ENCODE measurements around the gene LIPT2.

- TF ChIP-seq, protein P1, sequence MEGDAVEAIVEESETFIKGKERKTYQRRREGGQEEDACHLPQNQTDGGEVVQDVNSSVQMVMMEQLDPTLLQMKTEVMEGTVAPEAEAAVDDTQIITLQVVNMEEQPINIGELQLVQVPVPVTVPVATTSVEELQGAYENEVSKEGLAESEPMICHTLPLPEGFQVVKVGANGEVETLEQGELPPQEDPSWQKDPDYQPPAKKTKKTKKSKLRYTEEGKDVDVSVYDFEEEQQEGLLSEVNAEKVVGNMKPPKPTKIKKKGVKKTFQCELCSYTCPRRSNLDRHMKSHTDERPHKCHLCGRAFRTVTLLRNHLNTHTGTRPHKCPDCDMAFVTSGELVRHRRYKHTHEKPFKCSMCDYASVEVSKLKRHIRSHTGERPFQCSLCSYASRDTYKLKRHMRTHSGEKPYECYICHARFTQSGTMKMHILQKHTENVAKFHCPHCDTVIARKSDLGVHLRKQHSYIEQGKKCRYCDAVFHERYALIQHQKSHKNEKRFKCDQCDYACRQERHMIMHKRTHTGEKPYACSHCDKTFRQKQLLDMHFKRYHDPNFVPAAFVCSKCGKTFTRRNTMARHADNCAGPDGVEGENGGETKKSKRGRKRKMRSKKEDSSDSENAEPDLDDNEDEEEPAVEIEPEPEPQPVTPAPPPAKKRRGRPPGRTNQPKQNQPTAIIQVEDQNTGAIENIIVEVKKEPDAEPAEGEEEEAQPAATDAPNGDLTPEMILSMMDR (IDR thresholded peaks at IDR 0.05; ENCODE audit: low read length), result no peak
- no peak for TF ChIP-seq EZH2 (optimal IDR thresholded peaks at IDR 0.05; ENCODE audit: low read depth, low read length)
These were observed 46.7 kb upstream of the LIPT2 start for GRCh38 chr11:74540270-74540669.
